HG02943 (cell line): ENCODE results near the gene MLF2.
"Not testable (repeated sequence)": the region's sequence is repeated elsewhere in the genome, so short reads cannot be mapped to it uniquely, and the experiment has no call there.

Experiments used
- ATAC-seq: cut with Tn5 transposase; IDR thresholded peaks from one replicate; pipeline ENCODE4 v1.9.1; 2021; ENCODE audit warnings: mild to moderate bottlenecking, low read depth, moderate library complexity; ENCODE audit not compliant: unreplicated experiment

MLF2 gene

GRCh38 chr12:6765634-6766581 lies 13.0 kb upstream of the MLF2 start, which contains the start of gene PTMS:
TSS of gene PTMS (plus strand) at chr12:6766363. CDS start at chr12:6766706, 343 bp downstream.
- no peak for ATAC-seq

- no peak for ATAC-seq
These were observed 12.2 kb upstream of the MLF2 start for GRCh38 chr12:6765048-6765633.

GRCh38 chr12:6764011-6764828 lies 11.3 kb upstream of the MLF2 start:
- peak; percentile 72 for ATAC-seq

GRCh38 chr12:6763380-6763779 lies 10.4 kb upstream of the MLF2 start:
- ATAC-seq: no peak

- no peak for ATAC-seq
These were observed 6.8 kb upstream of the MLF2 start for GRCh38 chr12:6759741-6760140.

- ATAC-seq: no peak
These were observed 5.7 kb upstream of the MLF2 start for GRCh38 chr12:6758506-6759095.

GRCh38 chr12:6757028-6757690 lies 4.2 kb upstream of the MLF2 start:
- no peak for ATAC-seq

- no peak for ATAC-seq
These were observed 1.5 kb upstream of the MLF2 start for GRCh38 chr12:6754411-6754810.

GRCh38 chr12:6753772-6754356 lies 923 bp upstream of the MLF2 start:
- no peak for ATAC-seq

GRCh38 chr12:6752167-6752920 lies 597 bp downstream of the MLF2 start:
- ATAC-seq: no peak

- ATAC-seq: no peak
These were observed 1.2 kb downstream of the MLF2 start for GRCh38 chr12:6751767-6752166.

GRCh38 chr12:6750506-6750905 lies 2.4 kb downstream of the MLF2 start:
- no peak for ATAC-seq

GRCh38 chr12:6748761-6749160 lies 4.2 kb downstream of the MLF2 start:
- no peak for ATAC-seq

- no peak for ATAC-seq
These were observed 5.7 kb downstream of the MLF2 start for GRCh38 chr12:6747216-6747615.

- ATAC-seq: no peak
These were observed 7.0 kb downstream of the MLF2 start for GRCh38 chr12:6745741-6746525.

- not testable (repeated sequence) for ATAC-seq
These were observed 9.6 kb downstream of the MLF2 start for GRCh38 chr12:6743300-6743699.

GRCh38 chr12:6742834-6743233 lies 10.1 kb downstream of the MLF2 start:
- ATAC-seq: no peak

GRCh38 chr12:6742080-6742479 lies 10.9 kb downstream of the MLF2 start:
- not testable (repeated sequence) for ATAC-seq
